Occipital lobe (tissue), 1 donor: ENCODE measurements around the gene SRP19. TPM values are rescaled to one million over a fixed set of nuclear protein-coding genes. Genes with fewer than 3 reads are reported as not detected.

Source experiments
- total RNA-seq: library from RNA; depleted of rRNA; stranded (reverse); fragments of >200 nt; gene quantifications from one replicate; pipeline ENCODE4 v1.2.3, GENCODE V29; 2014

The SRP19 gene
- total RNA-seq, 1 donor from 2014 or later, result 33.8 TPM

Other genes starting within 250 kb of the SRP19 start
- gene APC, start 123.4 kb upstream of the SRP19 start, total RNA-seq, result 423 TPM
- gene REEP5, start 60.9 kb downstream of the SRP19 start, total RNA-seq, result 113 TPM
- gene DCP2, start 115.5 kb downstream of the SRP19 start, total RNA-seq, result 129 TPM